Stimulated activated CD4-positive, alpha-beta T cell treated with anti-CD3 and anti-CD28 coated beads, TNF-alpha, amount 100 ng/mL, for 48 hours (primary cell): ENCODE measurements around the gene BPI.
"Not testable (repeated sequence)": the region's sequence is repeated elsewhere in the genome, so short reads cannot be mapped to it uniquely, and the experiment has no call there.

Experiments used
- DNase-seq, 3 donors: peaks; one replicate each; pipeline ENCODE4 v3.0.0-alpha.2; 2020; ENCODE audit warnings: low read depth in 3 of 3

The BPI gene

GRCh38 chr20:38278131-38278530 is 25.8 kb upstream of the BPI start:
- DNase-seq = no peak

- no peak for DNase-seq
Measured at GRCh38 chr20:38278763-38279162, 25.2 kb upstream of the BPI start.

DNA sequence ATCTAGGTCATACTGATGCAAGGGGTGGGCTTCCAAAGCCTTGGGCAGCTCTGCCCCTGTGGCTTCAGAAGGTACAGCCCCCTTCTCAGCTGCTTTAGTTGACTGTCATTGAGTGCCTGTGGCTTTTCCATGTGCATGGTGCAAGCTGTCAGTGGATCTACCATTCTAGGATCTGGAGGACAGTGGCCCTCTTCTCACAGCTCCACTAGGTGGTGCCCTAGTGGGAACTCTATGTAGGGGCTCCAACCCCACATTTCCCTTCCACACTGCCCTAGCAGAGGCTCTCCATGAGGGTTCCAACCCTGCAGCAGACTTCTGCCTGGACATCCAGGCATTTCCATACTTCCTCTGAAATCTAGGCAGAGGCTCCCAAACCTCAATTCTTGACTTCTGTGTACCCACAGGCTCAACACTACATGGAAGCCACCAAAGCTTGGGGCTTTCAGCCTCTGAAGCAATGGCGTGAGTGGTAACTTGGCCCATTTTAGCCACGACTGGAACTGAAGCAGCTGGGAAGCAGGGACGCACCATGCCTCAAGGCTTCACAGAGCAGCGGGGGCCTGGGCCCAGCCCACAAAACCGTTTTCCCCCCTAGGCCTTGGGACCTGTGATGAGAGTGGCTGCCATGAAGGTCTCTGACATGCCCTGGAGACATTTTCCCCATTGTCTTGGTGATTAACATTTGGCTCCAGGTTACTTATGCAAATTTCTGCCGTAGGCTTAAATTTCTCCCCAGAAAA is 22.6 kb upstream of the BPI start:
- not testable (repeated sequence) for DNase-seq

DNA sequence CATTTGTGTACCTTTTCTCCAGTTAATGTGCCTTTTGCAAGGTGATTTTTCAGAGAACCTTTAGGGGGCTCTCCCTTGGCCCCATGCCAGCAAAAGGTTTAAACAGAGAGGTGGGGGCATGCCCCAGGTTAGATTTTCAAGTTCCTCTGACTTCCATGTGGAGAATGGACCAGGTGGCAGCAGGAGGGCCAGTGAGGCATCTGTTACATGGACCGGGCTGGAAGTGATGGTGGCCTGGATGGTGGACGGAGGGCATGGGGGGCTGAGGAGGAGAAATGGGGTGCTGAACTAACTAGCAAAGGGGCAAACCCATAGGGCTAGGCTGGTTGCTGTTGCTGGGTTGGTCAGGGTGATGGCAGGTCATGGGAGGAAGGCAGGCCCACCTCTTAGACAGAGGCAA is 20.7 kb upstream of the BPI start:
- no peak for DNase-seq

- DNase-seq = not testable (repeated sequence)
Measured at GRCh38 chr20:38284066-38284650, 19.8 kb upstream of the BPI start.

DNA sequence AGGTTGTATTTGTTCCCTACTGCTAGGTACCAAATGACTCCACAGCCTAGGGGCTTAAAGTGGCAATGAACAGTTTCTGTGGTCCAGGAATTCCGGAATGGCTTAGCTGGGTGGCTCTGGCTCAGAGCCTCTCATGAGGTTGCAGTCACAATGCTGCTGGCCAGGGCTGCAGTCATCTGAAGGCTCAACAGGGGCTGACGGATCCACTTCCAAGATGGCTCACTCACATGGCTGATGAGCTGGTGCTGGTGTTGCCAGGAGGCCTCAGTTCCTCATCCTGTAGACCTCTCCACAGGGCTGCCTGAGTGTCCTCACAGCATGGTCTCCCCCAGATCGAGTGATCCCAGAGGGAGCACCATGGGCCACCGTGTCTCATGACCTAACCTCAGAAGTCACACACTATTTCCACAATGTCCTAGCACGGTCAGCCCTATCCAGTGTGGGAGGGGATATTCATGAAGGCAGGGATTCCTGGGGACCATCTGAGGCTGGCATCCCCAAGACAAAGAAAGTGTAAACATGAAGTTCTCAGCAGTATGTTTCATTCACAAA is 19.0 kb upstream of the BPI start:
- no peak for DNase-seq

- no peak for DNase-seq
Measured at GRCh38 chr20:38286586-38287531, 17.1 kb upstream of the BPI start.

GRCh38 chr20:38290829-38291814 is 12.8 kb upstream of the BPI start:
- DNase-seq = no peak

DNA sequence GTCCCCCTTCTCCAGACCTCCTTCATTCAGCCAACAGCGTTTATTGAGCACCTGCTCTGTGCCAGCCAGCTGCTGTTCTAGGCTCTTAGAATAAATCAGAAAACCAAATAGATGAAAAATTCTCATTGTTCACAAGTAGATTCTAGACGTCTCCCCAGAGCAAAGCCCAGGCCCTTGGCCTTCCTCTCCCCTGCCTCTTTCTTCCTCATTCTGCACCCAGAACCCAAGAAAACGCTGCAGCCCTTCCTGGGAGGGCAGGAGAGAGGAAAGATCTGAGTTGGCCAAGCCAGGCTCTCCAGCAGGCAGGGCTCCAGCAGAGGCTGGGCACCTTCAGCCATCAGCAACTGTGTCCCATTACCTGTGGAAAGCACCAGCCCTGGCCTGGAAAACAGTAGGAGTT is 12.0 kb upstream of the BPI start:
- no peak for DNase-seq

- no peak for DNase-seq
Measured at GRCh38 chr20:38293491-38294065, 10.4 kb upstream of the BPI start.

DNA sequence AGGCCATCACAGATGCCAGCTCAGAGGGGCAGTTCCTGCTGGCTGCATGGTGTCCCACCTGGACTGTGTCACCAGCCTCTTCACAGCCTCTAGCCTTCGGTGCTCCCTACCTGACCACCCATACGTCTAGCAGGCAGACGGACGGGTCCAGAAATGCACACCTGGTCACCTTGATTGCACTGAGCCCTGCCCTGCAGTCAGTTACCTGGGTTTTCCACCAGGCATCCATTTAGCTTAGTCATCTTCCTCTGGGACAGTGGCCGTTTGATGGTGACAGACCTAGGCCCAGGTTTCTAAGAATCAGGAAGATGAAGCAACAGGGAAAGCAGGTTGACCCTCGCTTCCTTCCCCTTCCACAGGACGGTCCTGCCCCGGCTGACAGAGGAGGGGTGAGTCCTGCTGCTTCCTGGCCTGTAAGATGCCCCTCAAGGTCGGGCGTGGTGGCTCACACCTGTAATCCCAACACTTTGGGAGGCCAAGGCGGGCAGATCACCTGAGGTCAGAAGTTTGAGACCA is 9.8 kb upstream of the BPI start:
- no peak for DNase-seq

GRCh38 chr20:38295811-38296210 is 8.1 kb upstream of the BPI start:
- no peak for DNase-seq

DNA sequence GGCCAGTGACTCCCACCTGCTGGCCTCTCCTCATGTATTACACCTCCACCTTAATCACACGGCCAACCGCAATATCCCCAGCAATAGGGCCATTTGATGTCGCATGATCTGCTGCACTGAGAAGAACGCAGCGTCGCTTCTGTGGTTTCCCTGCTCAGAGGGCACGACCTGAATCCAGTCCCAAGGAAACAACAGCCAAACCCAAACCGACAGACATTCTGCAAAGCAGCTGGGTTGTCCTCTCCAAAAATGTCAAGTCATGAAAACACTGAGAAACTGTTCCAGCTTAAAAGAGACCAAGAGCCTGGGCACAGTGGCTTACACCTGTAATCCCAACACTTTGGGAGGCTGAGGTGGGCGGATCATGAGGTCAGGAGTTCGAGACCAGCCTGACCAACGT is 7.5 kb upstream of the BPI start:
- no peak for DNase-seq

- DNase-seq = no peak
Measured at GRCh38 chr20:38297916-38298674, 5.9 kb upstream of the BPI start.

GRCh38 chr20:38298768-38299288 is 5.1 kb upstream of the BPI start:
- DNase-seq = no peak

DNA sequence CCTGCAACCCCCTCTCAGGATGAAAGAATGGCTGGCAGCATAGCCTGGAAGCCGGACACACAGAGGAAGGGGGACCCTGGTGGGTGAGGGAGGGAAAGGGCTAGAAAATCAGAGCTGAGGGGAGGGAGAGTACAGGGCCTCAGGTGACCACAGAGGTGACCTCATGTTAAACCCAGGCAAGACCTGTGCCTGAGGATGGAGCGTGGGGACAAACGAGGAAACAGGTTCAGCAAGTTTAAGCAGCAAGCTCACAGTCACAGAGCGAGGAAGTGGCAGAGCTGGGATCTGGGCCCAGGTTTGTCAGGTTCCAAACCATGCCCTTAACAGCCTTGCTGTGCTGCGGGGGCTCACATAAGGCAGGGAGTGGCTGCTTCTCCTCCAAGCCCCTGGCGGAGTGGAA is 4.0 kb upstream of the BPI start:
- no peak for DNase-seq

DNA sequence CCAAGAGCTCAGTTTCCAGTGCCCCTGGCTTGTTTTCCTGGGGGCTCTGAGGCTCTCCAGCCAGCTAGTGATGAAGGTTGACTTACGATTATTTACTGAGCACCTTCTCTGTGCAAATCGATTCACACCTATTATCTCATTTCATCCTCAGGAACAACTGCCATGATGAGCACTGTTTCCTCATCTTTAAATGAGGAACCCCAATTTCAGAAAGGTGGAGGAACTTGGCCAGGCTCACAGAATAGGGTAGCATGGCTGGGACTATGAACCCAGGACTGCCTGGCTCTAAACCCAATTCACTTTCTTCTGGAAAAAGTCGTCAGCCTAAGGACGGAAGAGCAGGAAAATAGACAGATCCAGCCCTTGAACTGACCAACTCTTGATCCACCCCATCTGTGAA is 3.5 kb upstream of the BPI start:
- no peak for DNase-seq

DNA sequence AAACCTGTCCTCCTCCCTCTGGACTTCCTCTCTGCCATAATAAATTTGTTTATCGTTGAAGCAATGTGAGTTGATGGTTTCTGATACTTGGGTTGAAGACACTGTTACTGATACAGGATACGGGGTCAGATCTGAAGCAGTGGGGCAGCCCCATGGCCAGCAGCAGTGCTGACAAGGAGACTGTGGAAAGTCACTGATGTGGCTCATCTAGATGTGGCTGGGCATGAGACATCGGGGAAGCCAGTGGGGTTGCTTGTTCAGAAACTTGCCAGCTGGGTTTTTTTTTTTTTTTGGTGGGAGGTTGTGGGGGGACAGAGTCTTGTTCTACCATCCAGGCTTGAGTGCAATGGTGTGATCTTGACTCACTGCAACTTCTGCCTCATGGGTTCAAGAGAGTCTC is 2.6 kb upstream of the BPI start:
- DNase-seq = no peak

DNA sequence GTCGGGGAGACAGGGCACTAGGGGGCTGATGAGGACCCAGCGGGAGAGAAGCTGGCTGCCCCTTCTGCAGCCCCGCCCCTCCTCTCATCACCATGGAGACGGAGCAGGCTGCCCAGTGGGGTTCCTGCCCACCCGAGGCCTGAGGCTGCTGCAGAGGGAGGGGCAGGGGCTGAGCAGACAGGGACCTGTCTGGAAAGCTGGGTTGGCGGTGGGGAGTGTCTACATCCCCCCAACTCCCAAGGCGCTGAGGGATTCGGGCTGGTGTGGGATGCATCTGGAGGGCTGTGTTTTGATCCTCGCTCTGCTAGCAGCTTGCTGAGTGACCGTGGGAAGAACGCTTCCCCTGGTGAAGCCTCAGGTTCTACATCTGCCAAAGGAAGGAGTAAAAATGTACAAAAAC is 1.2 kb upstream of the BPI start:
- no peak for DNase-seq
